ENCODE results near the gene GAMT.

The GAMT gene

DNA sequence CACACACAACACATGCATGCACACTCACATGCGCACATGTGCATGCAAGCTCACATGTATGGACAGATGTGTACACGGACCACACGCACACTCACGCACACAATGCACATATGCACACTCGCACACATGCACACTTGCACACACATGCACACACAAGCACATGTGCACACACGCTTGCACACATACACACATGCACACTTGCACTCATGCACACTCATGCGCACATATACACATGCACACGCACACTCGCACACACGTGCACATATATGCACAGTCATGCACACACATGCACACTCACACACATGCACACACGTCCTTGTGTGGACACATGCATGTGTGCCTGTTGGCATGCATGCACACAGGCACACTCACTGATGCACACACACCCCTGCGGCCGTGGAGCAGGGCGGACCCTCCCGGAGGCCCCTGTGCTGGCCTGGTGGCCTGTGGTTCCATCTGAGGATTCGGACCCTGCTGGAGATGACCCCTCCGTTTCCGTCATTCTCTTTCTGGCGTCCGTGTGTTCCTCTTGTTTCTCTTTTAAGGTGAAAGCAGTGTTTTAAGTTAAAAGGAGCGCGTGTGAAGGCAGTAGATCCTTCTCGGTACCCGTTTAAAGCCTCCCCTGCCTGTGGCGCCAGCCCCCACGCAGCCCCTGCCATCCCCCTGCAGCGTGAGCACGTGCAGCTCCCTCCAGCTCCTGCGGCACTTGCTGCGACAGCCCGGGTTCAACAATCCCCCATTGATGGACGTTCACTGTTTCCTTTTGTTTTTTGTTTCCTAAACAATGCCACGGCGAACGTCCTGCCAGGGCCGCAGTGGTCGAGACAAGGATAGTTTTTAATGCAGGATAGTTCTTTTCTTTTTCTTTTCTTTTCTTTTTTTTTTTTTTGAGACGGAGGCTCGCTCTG is 12.1 kb downstream of the GAMT start:
- no peak overlapping the region for H3K9ac ChIP-seq (ENCODE audit: low read length in 2 of 2)
- H3K9me3 ChIP-seq (ENCODE audit: control insufficient read depth in 2 of 2, low read length in 2 of 2): no peaks in the 10 kb centered on the region
- no peak overlapping the region for H3K4me3 ChIP-seq (ENCODE audit: low read length in 2 of 2)
- H3K27me3 ChIP-seq (ENCODE audit: control insufficient read depth in 1 of 2, insufficient read depth in 2 of 2, low read length in 2 of 2): no peaks in the 10 kb centered on the region
- no peak overlapping the region for H3K27ac ChIP-seq (ENCODE audit: low read length)
- H3K4me1 ChIP-seq (ENCODE audit: control insufficient read depth, insufficient read depth, low read length): peaks cover 15% of the 10 kb centered on the region
- H3K36me3 ChIP-seq (ENCODE audit: control insufficient read depth in 2 of 2, insufficient read depth in 2 of 2, low read length in 2 of 2): peaks cover 20 to 42% of the 10 kb centered on the region in 2 donors

DNA sequence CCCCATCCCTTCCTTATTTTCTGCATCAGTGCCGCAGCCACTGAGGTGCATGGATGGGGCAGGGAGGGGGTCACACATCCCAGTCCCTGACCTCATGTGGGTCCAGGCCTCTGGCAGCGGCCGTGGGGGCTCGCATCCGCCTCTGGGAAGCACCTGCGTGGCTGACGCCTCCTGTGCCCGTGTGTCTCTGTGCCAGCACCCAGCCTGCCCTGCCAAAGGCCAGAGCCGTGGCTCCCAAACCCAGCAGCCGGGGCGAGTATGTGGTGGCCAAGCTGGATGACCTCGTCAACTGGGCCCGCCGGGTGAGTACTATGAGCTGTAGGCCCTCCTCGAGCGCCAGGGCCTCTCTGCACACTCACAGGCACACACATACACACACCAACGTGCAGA is 12.7 kb downstream of the GAMT start:
- Histone ChIP-seq H3K9me3 (ENCODE audit: control insufficient read depth in 2 of 2, low read length in 2 of 2) (no peaks in the 10 kb centered on the region), H3K4me1 (ENCODE audit: control insufficient read depth, insufficient read depth, low read length) (peaks cover 15% of the 10 kb centered on the region), H3K9ac (ENCODE audit: low read length in 2 of 2) (no peak overlapping the region), H3K27me3 (ENCODE audit: control insufficient read depth in 1 of 2, insufficient read depth in 2 of 2, low read length in 2 of 2) (no peaks in the 10 kb centered on the region), H3K27ac (ENCODE audit: low read length) (no peak overlapping the region), H3K4me3 (ENCODE audit: low read length in 2 of 2) (no peak overlapping the region), H3K36me3 (ENCODE audit: control insufficient read depth in 2 of 2, insufficient read depth in 2 of 2, low read length in 2 of 2) (peaks cover 20 to 38% of the 10 kb centered on the region in 2 donors)

DNA sequence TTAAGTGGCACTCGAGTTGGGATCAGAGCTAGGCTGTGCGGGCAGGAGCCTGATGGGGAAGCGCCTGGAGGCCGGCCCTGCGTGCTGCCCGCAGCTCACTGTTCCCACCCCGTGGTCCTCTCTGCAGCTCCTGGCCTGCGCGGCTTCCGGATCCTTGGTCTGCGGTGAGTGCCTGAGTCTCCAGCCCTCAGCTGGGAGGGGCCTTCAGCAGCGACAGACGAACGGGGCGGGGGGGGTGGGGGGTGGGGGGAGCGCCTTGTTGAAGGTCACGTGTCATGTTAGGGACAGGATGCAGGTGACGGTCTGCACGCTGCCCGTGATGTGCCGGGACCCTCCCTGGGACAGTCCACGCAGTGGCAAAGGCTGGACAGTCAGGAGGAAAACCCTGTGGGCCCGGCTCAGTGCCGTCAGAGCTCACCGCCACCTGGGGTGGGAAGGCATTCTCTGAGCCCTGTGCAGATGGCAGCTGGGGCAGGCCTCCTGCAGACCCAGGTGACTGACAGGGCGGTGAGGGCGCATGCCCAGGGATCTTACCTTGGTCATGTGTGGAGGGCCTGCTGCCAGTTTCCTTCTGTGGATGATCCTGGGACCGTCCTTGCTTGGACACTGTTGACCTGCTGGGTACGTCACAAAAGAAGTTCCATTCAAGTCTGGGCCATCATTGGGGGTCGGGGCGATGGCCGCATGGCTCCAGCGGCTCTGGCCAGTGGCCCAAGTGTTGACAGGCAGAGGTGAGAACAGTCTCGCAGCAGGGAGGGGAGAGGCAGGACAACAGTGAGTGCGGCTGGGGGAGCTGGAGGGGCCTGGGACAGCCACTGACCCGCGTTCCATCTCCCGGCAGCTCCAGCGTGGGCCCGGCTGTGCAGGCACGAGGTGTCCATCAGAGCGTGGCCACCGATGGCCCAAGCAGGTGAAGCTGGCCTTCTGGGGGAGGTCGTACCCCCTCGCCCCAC is 13.4 kb downstream of the GAMT start:
- H3K9ac ChIP-seq (ENCODE audit: low read length in 2 of 2): no peak overlapping the region
- no peaks in the 10 kb centered on the region for H3K9me3 ChIP-seq (ENCODE audit: control insufficient read depth in 2 of 2, low read length in 2 of 2)
- H3K4me1 ChIP-seq (ENCODE audit: control insufficient read depth, insufficient read depth, low read length): peaks cover 15% of the 10 kb centered on the region
- H3K4me3 ChIP-seq (ENCODE audit: low read length in 2 of 2): no peak overlapping the region
- H3K27me3 ChIP-seq (ENCODE audit: control insufficient read depth in 1 of 2, insufficient read depth in 2 of 2, low read length in 2 of 2): no peaks in the 10 kb centered on the region
- H3K27ac ChIP-seq (ENCODE audit: low read length): no peak overlapping the region
- H3K36me3 ChIP-seq (ENCODE audit: control insufficient read depth in 2 of 2, insufficient read depth in 2 of 2, low read length in 2 of 2): peaks cover 20 to 34% of the 10 kb centered on the region in 2 donors

- no peaks in the 10 kb centered on the region for H3K9me3 ChIP-seq (ENCODE audit: control insufficient read depth in 2 of 2, low read length in 2 of 2)
- H3K27ac ChIP-seq (ENCODE audit: low read length): no peak overlapping the region
- peaks cover 15% of the 10 kb centered on the region for H3K4me1 ChIP-seq (ENCODE audit: control insufficient read depth, insufficient read depth, low read length)
- H3K4me3 ChIP-seq (ENCODE audit: low read length in 2 of 2): no peak overlapping the region
- H3K27me3 ChIP-seq (ENCODE audit: control insufficient read depth in 1 of 2, insufficient read depth in 2 of 2, low read length in 2 of 2): no peaks in the 10 kb centered on the region
- peaks cover 12 to 28% of the 10 kb centered on the region in 2 donors for H3K36me3 ChIP-seq (ENCODE audit: control insufficient read depth in 2 of 2, insufficient read depth in 2 of 2, low read length in 2 of 2)
- no peak overlapping the region for H3K9ac ChIP-seq (ENCODE audit: low read length in 2 of 2)
Observed at GRCh38 chr19:1386945-1387683, 14.2 kb downstream of the GAMT start.

DNA sequence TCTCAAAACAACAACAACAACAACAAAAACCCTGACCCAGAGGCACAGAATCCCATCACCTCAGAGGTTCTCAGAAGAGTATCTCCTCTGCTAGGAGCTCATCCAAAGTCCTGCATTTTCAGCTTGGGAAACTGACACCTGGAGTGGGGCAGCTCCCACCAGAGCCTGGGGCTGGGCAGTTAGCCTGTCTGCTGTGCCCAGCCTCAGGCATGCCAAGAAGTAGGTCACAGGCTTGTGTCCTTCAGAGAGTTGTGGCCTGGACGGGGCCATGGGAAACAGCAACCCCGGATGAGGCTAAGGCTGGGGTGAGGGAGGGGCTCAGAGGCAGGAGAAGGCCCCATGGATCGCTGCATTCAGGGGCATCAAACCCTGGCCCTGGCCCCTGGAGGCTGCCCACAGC is 15.5 kb downstream of the GAMT start:
- peaks cover 11 to 23% of the 10 kb centered on the region in 2 donors for H3K36me3 ChIP-seq (ENCODE audit: control insufficient read depth in 2 of 2, insufficient read depth in 2 of 2, low read length in 2 of 2)
- no peak overlapping the region for H3K27ac ChIP-seq (ENCODE audit: low read length)
- no peak overlapping the region for H3K4me3 ChIP-seq (ENCODE audit: low read length in 2 of 2)
- H3K27me3 ChIP-seq (ENCODE audit: control insufficient read depth in 1 of 2, insufficient read depth in 2 of 2, low read length in 2 of 2): no peaks in the 10 kb centered on the region
- H3K9ac ChIP-seq (ENCODE audit: low read length in 2 of 2): no peak overlapping the region
- H3K9me3 ChIP-seq (ENCODE audit: control insufficient read depth in 2 of 2, low read length in 2 of 2): no peaks in the 10 kb centered on the region
- H3K4me1 ChIP-seq (ENCODE audit: control insufficient read depth, insufficient read depth, low read length): peaks cover 18% of the 10 kb centered on the region

- Histone ChIP-seq H3K4me1 (ENCODE audit: control insufficient read depth, insufficient read depth, low read length) (peaks cover 18% of the 10 kb centered on the region), H3K4me3 (ENCODE audit: low read length in 2 of 2) (peak overlapping the region; percentile 95), H3K27ac (ENCODE audit: low read length) (no peak overlapping the region), H3K36me3 (ENCODE audit: control insufficient read depth in 2 of 2, insufficient read depth in 2 of 2, low read length in 2 of 2) (peaks cover 11 to 19% of the 10 kb centered on the region in 2 donors), H3K27me3 (ENCODE audit: control insufficient read depth in 1 of 2, insufficient read depth in 2 of 2, low read length in 2 of 2) (no peaks in the 10 kb centered on the region), H3K9ac (ENCODE audit: low read length in 2 of 2) (peak overlapping the region; percentile 93 to 95), H3K9me3 (ENCODE audit: control insufficient read depth in 2 of 2, low read length in 2 of 2) (no peaks in the 10 kb centered on the region)
Observed at GRCh38 chr19:1384478-1385110, 16.7 kb downstream of the GAMT start.

DNA sequence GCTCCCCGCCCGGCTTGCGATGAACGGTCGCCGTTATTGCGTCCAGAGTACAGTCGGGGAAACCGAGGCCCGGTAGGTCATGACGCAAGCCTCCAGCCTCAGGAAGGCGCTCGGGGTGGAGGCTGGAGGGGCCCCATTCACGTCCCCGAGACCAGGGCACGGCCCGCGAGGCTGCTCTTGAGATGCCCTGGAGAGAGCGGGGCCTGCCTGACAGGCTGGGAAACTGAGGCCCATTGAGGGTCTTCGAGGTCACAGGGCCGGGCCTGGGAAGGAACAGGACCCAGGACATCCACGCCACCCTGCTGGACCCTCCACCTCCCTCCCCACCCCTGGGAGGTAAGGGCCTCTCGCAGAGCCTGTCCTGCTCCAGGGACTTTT is 17.3 kb downstream of the GAMT start:
- Histone ChIP-seq H3K9me3 (ENCODE audit: control insufficient read depth in 2 of 2, low read length in 2 of 2) (no peaks in the 10 kb centered on the region), H3K4me3 (ENCODE audit: low read length in 2 of 2) (peak overlapping the region; percentile 95), H3K36me3 (ENCODE audit: control insufficient read depth in 2 of 2, insufficient read depth in 2 of 2, low read length in 2 of 2) (peaks cover 5 to 14% of the 10 kb centered on the region in 2 donors), H3K27me3 (ENCODE audit: control insufficient read depth in 1 of 2, insufficient read depth in 2 of 2, low read length in 2 of 2) (no peaks in the 10 kb centered on the region), H3K4me1 (ENCODE audit: control insufficient read depth, insufficient read depth, low read length) (peaks cover 18% of the 10 kb centered on the region), H3K27ac (ENCODE audit: low read length) (peak overlapping the region; percentile 86), H3K9ac (ENCODE audit: low read length in 2 of 2) (peak overlapping the region; percentile 93 to 95)

DNA sequence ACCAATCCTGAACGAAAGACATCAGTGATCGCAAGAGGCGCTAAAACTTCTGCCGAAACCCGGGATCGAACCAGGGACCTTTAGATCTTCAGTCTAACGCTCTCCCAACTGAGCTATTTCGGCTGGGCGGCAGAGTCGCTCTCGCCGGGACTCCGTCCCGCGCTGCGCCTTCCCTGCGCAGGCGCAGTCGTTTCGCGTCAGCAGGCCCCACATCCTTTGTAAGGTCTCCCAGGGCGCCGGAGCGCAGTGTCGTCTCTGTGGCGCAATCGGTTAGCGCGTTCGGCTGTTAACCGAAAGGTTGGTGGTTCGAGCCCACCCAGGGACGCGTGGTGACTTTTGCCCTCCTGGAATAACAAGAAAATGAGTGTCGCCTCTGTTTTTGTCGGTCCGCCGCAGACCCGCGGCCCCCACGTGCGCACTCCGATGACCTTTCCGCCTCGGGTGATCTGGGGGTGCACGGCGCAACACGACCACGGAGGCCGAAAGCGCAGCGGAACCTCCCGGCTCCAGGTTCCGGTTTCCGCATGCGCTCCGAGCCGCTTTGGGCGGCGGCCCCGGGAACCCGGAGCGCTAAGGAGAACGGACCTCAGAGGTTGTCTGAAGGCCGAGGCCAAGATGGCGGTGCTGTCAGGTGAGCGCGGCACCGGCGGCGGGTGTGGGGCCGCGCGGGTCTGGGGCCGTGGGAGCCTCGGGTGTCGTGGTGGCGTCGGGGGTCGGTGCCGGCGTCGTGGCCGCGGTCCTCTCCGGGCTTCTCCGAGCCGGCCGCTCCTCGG is 17.8 kb downstream of the GAMT start, which contains the start of gene NDUFS7:
Gene NDUFS7, plus strand, starts transcription at position 596 of the 773 bp plus-strand sequence. Its CDS starts 20 bp downstream, at position 616.
- Histone ChIP-seq H3K4me1 (ENCODE audit: control insufficient read depth, insufficient read depth, low read length) (peaks cover 18% of the 10 kb centered on the region), H3K9ac (ENCODE audit: low read length in 2 of 2) (peak within 1 kb of the TSS; percentile 93 to 95), H3K4me3 (ENCODE audit: low read length in 2 of 2) (peak within 1 kb of the TSS; percentile 95), H3K27me3 (ENCODE audit: control insufficient read depth in 1 of 2, insufficient read depth in 2 of 2, low read length in 2 of 2) (no peaks in the 10 kb centered on the region), H3K9me3 (ENCODE audit: control insufficient read depth in 2 of 2, low read length in 2 of 2) (no peaks in the 10 kb centered on the region), H3K36me3 (ENCODE audit: control insufficient read depth in 2 of 2, insufficient read depth in 2 of 2, low read length in 2 of 2) (peaks cover 0 to 10% of the 10 kb centered on the region in 2 donors), H3K27ac (ENCODE audit: low read length) (peak within 1 kb of the TSS; percentile 86)

- Histone ChIP-seq H3K9me3 (ENCODE audit: control insufficient read depth in 2 of 2, low read length in 2 of 2) (no peaks in the 10 kb centered on the region), H3K27me3 (ENCODE audit: control insufficient read depth in 1 of 2, insufficient read depth in 2 of 2, low read length in 2 of 2) (no peaks in the 10 kb centered on the region), H3K27ac (ENCODE audit: low read length) (peak overlapping the region; percentile 86), H3K9ac (ENCODE audit: low read length in 2 of 2) (no peak overlapping the region), H3K4me3 (ENCODE audit: low read length in 2 of 2) (peak overlapping the region in 1 of 2 donors; percentile 29), H3K36me3 (ENCODE audit: control insufficient read depth in 2 of 2, insufficient read depth in 2 of 2, low read length in 2 of 2) (peaks cover 0 to 7% of the 10 kb centered on the region in 2 donors), H3K4me1 (ENCODE audit: control insufficient read depth, insufficient read depth, low read length) (peaks cover 18% of the 10 kb centered on the region)
Observed at GRCh38 chr19:1383017-1383311, 18.4 kb downstream of the GAMT start.
